K562 (cell line): ENCODE data around the gene IP6K2. TPM values are rescaled to one million over a fixed set of nuclear protein-coding genes. Genes with fewer than 3 reads are reported as not detected.
A peak's percentile ranks its signal among the peaks of the same experiment; 100 is the strongest.

Source experiments
- ARNT ChIP-seq, 2 experiments: fragments of 450-650 bp; IDR thresholded peaks; 2 replicates each; pipeline ENCODE4 v1.6.1; 2016; ENCODE audit warnings: mild to moderate bottlenecking in 1 of 2
- BRD4 ChIP-seq: fragments of 200-600 bp; sonication (generic); IDR thresholded peaks from 2 replicates; pipeline ENCODE4 v1.6.1; 2017; ENCODE audit warnings: inconsistent platforms
- CEBPB ChIP-seq: fragments of 450-650 bp; IDR thresholded peaks from 2 replicates; pipeline ENCODE4 v1.6.1; 2016; ENCODE audit warnings: missing genetic modification characterization, missing compliant biosample characterization
- CEBPG ChIP-seq, 3 experiments: fragments of 200-800 bp in 1 of 3; sonication (Bioruptor generic) in 1 of 3; sonication (generic) in 1 of 3; formaldehyde crosslinking in 1 of 3; IDR thresholded peaks in 2 of 3; conservative IDR thresholded peaks in 1 of 3; 2 replicates each; pipeline versions ENCODE4 v1.6.1 to v1.8.0; 2016 to 2022; ENCODE audit warnings: missing compliant biosample characterization in 2 of 3, missing genetic modification characterization in 2 of 3, mild to moderate bottlenecking in 1 of 3, missing genetic modification reagents in 1 of 3
- MAZ ChIP-seq, 2 experiments: fragments of 450-650 bp in 1 of 2; sonication (generic) in 1 of 2; formaldehyde crosslinking; IDR thresholded peaks in 1 of 2; conservative IDR thresholded peaks in 1 of 2; 2 replicates each; pipeline versions ENCODE4 v1.4.0 to v1.5.0; 2020; ENCODE audit warnings: mild to moderate bottlenecking in 1 of 2, missing genetic modification reagents in 1 of 2
- NCOA1 ChIP-seq: fragments of 450-650 bp; IDR thresholded peaks from 2 replicates; pipeline ENCODE4 v1.6.1; 2016; ENCODE audit warnings: low read depth
- NEUROD1 ChIP-seq: fragments of 150-350 bp; IDR thresholded peaks from 2 replicates; pipeline ENCODE4 v1.6.1; 2014; ENCODE audit warnings: borderline replicate concordance, low read length, low read depth; ENCODE audit not compliant: partially characterized antibody
- RBM34 ChIP-seq: fragments of 200-400 bp; formaldehyde crosslinking; IDR thresholded peaks from 2 replicates; pipeline ENCODE4 v1.6.1; 2018; ENCODE audit warnings: low read length, borderline replicate concordance; ENCODE audit not compliant: insufficient read depth
- SRSF3 ChIP-seq: fragments of 200-400 bp; formaldehyde crosslinking; IDR thresholded peaks from 2 replicates; pipeline ENCODE4 v1.6.1; 2016; ENCODE audit warnings: mild to moderate bottlenecking, low read length, moderate library complexity; ENCODE audit not compliant: insufficient read depth
- TFE3 ChIP-seq: fragments of 450-650 bp; formaldehyde crosslinking; IDR thresholded peaks from 2 replicates; pipeline ENCODE4 v1.4.0; 2020; ENCODE audit warnings: mild to moderate bottlenecking, mixed read lengths
- ZBTB40 ChIP-seq, 2 experiments: fragments of 450-650 bp in 1 of 2; sonication (generic) in 1 of 2; formaldehyde crosslinking in 1 of 2; IDR thresholded peaks; 2 replicates each; pipeline versions ENCODE4 v1.7.1 to v1.9.0; 2016 to 2022; ENCODE audit warnings: inconsistent platforms in 1 of 2, mild to moderate bottlenecking in 1 of 2, missing genetic modification reagents in 1 of 2
- ZBTB7A ChIP-seq: IDR thresholded peaks from 2 replicates; pipeline ENCODE4 v1.6.1; 2011; ENCODE audit warnings: low read depth, mild to moderate bottlenecking, low read length, moderate library complexity, borderline replicate concordance; ENCODE audit not compliant: control insufficient read depth
- ZNF507 ChIP-seq: conservative IDR thresholded peaks from 2 replicates; pipeline ENCODE4 v1.6.1; 2017; ENCODE audit warnings: missing genetic modification characterization, missing compliant biosample characterization
- polyA plus RNA-seq, 8 experiments: library from polyadenylated mRNA; depleted of rRNA in 4 of 8; stranded (reverse) in 5 of 8; unstranded in 3 of 8; fragments of >200 nt; fragmentation: Nextera tagmentation in 2 of 8; fragmentation: Illumina TruSeq in 1 of 8; extraction: Ambion mirVana in 2 of 8; extraction: Trizol in 1 of 8; gene quantifications; 2 replicates each; pipeline versions ENCODE4 v1.2.1 to v1.2.3, GENCODE V29; 2011 to 2014; ENCODE audit warnings: inconsistent platforms in 1 of 8, missing spikeins in 1 of 8
- total RNA-seq, 7 experiments: library from RNA; depleted of rRNA in 6 of 7; stranded (reverse); fragments of >200 nt in 6 of 7; fragmentation: Illumina TruSeq in 2 of 7; extraction: Trizol in 2 of 7; gene quantifications; 2 replicates each; pipeline versions ENCODE4 v1.2.1 to v1.2.3, GENCODE V29; 2011 to 2021; ENCODE audit warnings: low replicate concordance in 1 of 7
- TF ChIP-seq, protein P1 (sequence below): fragments of 450-650 bp; IDR thresholded peaks from 2 replicates; pipeline ENCODE4 v1.6.1; 2016

The IP6K2 gene
- total and polyA plus RNA-seq, 9 of the 15 experiments (the other 6 are each of a cell fraction or from before 2014, with no cell fraction given): 19.6 to 78.1 (median 48.0) TPM

- TF ChIP-seq ARNT (IDR thresholded peaks at IDR 0.05): no peak
- TF ChIP-seq CEBPG (CRISPR knock-in tag; IDR thresholded peaks at IDR 0.05): no peak
- TF ChIP-seq CEBPG (tag; conservative IDR thresholded peaks at IDR 0.05 in 1 of 2, IDR thresholded peaks at IDR 0.05 in 1 of 2): no peak
- TF ChIP-seq, protein P1, sequence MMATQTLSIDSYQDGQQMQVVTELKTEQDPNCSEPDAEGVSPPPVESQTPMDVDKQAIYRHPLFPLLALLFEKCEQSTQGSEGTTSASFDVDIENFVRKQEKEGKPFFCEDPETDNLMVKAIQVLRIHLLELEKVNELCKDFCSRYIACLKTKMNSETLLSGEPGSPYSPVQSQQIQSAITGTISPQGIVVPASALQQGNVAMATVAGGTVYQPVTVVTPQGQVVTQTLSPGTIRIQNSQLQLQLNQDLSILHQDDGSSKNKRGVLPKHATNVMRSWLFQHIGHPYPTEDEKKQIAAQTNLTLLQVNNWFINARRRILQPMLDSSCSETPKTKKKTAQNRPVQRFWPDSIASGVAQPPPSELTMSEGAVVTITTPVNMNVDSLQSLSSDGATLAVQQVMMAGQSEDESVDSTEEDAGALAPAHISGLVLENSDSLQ: peak; percentile 66
- no peak for TF ChIP-seq ZNF507 (tag)
- TF ChIP-seq SRSF3: no peak
- no peak for TF ChIP-seq NCOA1
- no peak for TF ChIP-seq ZBTB40 (IDR thresholded peaks at IDR 0.05)
- no peak for TF ChIP-seq ZBTB40 (CRISPR knock-in tag; IDR thresholded peaks at IDR 0.05)
- 0 out of 4 replicates have a peak, but pooled peaks of 1 of the 2 experiments have one; percentile 49 for TF ChIP-seq MAZ (CRISPR knock-in tag; conservative IDR thresholded peaks at IDR 0.05 in 1 of 2, IDR thresholded peaks at IDR 0.05 in 1 of 2)
- 0 out of 2 replicates have a peak, but pooled peaks have one; percentile 24 for TF ChIP-seq ZBTB7A
- no peak for TF ChIP-seq BRD4
- no peak for TF ChIP-seq TFE3
- TF ChIP-seq NEUROD1: no peak
- TF ChIP-seq CEBPB: no peak
- TF ChIP-seq RBM34: no peak
These were observed 23.2 kb upstream of the IP6K2 start (continued) for GRCh38 chr3:48739955-48740823.
